ENCODE results near the gene CT47A1. TPM values are rescaled to one million over a fixed set of nuclear protein-coding genes. Genes with fewer than 3 reads are reported as not detected.

CT47A1 gene
- total RNA-seq, 1 donor from 2014 or later: not detected

DNA sequence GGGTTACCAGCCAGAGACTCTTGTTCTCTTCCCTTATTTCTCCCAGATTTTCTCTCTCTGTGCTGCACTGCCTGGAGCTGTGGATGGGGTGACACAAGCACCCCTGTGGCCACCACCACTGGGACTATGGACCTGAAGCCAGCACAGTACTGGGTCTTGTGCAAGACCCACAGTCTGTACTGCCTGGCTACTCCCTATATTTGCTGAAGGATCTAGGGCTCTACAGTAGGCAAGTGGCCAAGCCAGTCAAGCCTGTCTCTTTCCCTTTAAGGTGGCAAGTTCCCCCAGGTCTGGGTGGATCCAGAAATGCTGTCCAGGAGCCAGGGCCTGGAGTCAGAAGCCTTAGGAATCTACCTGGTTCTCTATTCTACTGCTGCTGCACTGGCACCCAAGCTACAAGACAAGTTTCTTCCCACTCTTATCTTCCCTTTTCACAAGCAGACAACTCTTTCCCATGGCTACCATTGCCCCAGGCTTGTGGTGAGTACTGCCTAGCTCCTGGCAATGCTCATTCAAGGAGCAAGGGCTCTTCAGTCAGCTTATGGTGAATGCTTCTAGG, 28.4 kb upstream of the CT47A1 start:
- no peak for TF ChIP-seq POLR2AphosphoS5 (IDR thresholded peaks at IDR 0.05; ENCODE audit: insufficient read depth in 1 of 2, low read depth in 1 of 2)
- no peak for TF ChIP-seq POLR2A (IDR thresholded peaks at IDR 0.05)
- TF ChIP-seq, protein P1, sequence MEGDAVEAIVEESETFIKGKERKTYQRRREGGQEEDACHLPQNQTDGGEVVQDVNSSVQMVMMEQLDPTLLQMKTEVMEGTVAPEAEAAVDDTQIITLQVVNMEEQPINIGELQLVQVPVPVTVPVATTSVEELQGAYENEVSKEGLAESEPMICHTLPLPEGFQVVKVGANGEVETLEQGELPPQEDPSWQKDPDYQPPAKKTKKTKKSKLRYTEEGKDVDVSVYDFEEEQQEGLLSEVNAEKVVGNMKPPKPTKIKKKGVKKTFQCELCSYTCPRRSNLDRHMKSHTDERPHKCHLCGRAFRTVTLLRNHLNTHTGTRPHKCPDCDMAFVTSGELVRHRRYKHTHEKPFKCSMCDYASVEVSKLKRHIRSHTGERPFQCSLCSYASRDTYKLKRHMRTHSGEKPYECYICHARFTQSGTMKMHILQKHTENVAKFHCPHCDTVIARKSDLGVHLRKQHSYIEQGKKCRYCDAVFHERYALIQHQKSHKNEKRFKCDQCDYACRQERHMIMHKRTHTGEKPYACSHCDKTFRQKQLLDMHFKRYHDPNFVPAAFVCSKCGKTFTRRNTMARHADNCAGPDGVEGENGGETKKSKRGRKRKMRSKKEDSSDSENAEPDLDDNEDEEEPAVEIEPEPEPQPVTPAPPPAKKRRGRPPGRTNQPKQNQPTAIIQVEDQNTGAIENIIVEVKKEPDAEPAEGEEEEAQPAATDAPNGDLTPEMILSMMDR (IDR thresholded peaks at IDR 0.05): no peak
- Histone ChIP-seq H3K9me3 (no peaks in the 10 kb centered on the region), H3K27me3 (no peaks in the 10 kb centered on the region), H3K36me3 (no peaks in the 10 kb centered on the region), H3K27ac (no peak overlapping the region), H3K4me1 (no peaks in the 10 kb centered on the region), H3K4me3 (no peak overlapping the region)
- intact Hi-C loops (cut with DNase I): no loop called here
- no peak for DNase-seq (ENCODE audit: extremely low spot score in 2 of 2)

DNA sequence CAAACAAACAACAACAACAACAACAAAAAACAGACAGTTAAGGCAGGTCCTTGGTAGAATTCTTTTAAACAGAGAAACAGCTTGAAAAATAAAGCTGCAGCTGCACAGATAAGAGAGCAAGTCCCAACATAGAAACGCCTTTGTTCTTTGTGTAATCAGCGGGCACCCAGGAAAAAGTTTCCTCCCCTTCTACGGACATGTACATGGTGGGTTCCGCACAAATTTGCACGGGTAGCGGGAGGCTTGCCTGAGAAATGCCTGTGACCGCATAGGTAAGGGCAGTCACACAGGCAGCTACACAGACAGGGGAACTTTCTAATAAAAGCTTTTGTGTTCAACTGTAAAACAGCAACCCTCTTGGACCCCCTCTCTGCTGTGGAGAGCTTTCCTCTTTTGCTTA, 25.7 kb upstream of the CT47A1 start:
- H3K4me3 ChIP-seq: no peak overlapping the region
- intact Hi-C loops (cut with DNase I): no loop called here
- H3K9me3 ChIP-seq: no peaks in the 10 kb centered on the region
- no peak overlapping the region for H3K27ac ChIP-seq
- no peaks in the 10 kb centered on the region for H3K27me3 ChIP-seq
- no peaks in the 10 kb centered on the region for H3K36me3 ChIP-seq
- H3K4me1 ChIP-seq: no peaks in the 10 kb centered on the region
- TF ChIP-seq, protein P1 (IDR thresholded peaks at IDR 0.05): no peak
- TF ChIP-seq POLR2A (IDR thresholded peaks at IDR 0.05) (no peak), POLR2AphosphoS5 (IDR thresholded peaks at IDR 0.05; ENCODE audit: insufficient read depth in 1 of 2, low read depth in 1 of 2) (no peak)
- DNase-seq (ENCODE audit: extremely low spot score in 2 of 2): no peak

DNA sequence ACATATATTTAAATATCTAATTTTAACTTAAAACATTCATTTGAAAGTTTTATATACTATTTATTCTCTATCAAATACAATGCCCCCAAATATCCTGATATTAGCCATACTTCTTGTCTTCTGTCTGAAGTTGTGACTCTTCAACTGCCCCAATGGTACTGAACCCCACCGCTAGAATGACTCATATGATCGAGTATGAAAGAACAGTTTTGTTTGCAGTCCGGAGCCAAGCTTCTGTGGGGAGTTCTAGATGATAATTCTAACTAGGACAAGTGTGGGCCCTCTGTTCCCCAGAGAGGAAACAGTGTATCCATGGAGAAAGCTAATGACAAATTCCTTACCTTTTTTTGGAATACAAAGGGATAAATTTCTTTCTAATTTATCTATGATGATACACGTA, 24.7 kb upstream of the CT47A1 start:
- DNase-seq (ENCODE audit: extremely low spot score in 2 of 2): no peak

DNA sequence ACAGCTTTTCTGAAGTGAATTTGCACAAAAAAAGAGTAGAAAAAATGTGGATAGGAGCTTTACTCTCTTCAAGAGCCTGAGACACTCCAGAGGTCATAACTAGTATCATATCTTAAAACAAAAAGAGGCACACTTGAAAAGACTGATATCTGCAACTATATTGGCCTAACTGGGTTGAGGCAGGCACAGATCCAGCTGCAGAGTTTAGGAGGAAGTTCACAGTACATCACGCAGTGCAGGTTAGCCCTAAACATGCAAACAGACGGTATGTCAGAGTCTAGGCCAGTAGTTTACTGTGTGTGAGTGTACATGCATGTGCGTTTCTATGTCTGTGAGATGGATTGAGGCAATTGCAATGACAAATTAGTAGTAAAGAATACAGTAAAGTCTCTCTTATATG, 24.2 kb upstream of the CT47A1 start:
- no peaks in the 10 kb centered on the region for H3K36me3 ChIP-seq
- no peak overlapping the region for H3K4me3 ChIP-seq
- no peaks in the 10 kb centered on the region for H3K4me1 ChIP-seq
- no peaks in the 10 kb centered on the region for H3K27me3 ChIP-seq
- DNase-seq (ENCODE audit: extremely low spot score in 2 of 2): no peak
- no peak for TF ChIP-seq POLR2AphosphoS5 (IDR thresholded peaks at IDR 0.05; ENCODE audit: insufficient read depth in 1 of 2, low read depth in 1 of 2)
- no peak for TF ChIP-seq POLR2A (IDR thresholded peaks at IDR 0.05)
- H3K27ac ChIP-seq: no peak overlapping the region
- intact Hi-C loops (cut with DNase I): no loop called here
- no peaks in the 10 kb centered on the region for H3K9me3 ChIP-seq

More for the DNA sequence above, 24.7 kb upstream of the CT47A1 start:
- TF ChIP-seq POLR2A (IDR thresholded peaks at IDR 0.05) (no peak), POLR2AphosphoS5 (IDR thresholded peaks at IDR 0.05; ENCODE audit: insufficient read depth in 1 of 2, low read depth in 1 of 2) (no peak)
- TF ChIP-seq, protein P1 (IDR thresholded peaks at IDR 0.05): no peak
- H3K27me3 ChIP-seq: no peaks in the 10 kb centered on the region
- H3K27ac ChIP-seq: no peak overlapping the region
- H3K4me3 ChIP-seq: no peak overlapping the region
- H3K4me1 ChIP-seq: no peaks in the 10 kb centered on the region
- H3K36me3 ChIP-seq: no peaks in the 10 kb centered on the region
- no peaks in the 10 kb centered on the region for H3K9me3 ChIP-seq
- intact Hi-C loops (cut with DNase I): no loop called here

DNA sequence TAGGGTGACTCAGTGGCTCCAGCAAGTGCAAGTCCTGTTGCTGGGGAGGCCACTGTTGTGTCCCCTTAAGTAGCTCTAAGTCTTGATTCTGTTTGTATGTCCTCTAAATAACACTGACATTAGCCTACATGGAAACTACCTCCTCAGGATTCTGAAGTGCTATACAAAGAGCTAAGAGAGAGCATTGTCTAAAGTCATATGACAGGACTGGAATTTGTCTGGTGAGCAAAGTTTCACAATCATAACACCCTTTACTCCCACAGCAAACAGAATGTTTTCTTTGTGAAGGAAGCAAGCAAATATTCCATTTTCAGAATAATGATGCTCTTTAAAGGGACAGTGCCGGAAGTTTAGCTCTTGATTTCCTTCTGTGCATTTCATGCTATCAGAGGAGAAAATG, 23.4 kb upstream of the CT47A1 start:
- Histone ChIP-seq H3K4me3 (no peak overlapping the region), H3K9me3 (no peaks in the 10 kb centered on the region), H3K27me3 (no peaks in the 10 kb centered on the region), H3K4me1 (no peaks in the 10 kb centered on the region), H3K27ac (no peak overlapping the region), H3K36me3 (no peaks in the 10 kb centered on the region)
- intact Hi-C loops (cut with DNase I): no loop called here
- TF ChIP-seq, protein P1 (IDR thresholded peaks at IDR 0.05): no peak
- no peak for TF ChIP-seq POLR2A (IDR thresholded peaks at IDR 0.05)
- TF ChIP-seq POLR2AphosphoS5 (IDR thresholded peaks at IDR 0.05; ENCODE audit: insufficient read depth in 1 of 2, low read depth in 1 of 2): no peak
- DNase-seq (ENCODE audit: extremely low spot score in 2 of 2): no peak
